Upper lobe of right lung (tissue), 1 donor: ENCODE measurements around the gene PDE2A. TPM values are rescaled to one million over a fixed set of nuclear protein-coding genes. Genes with fewer than 3 reads are reported as not detected.
"Not testable (repeated sequence)": the region's sequence is repeated elsewhere in the genome, so short reads cannot be mapped to it uniquely, and the experiment has no call there.

Experiments used
- ATAC-seq: fragments of 200-7000 bp; cut with Tn5 transposase; one replicate; pipeline ENCODE4 v1.9.1; 2020; ENCODE audit warnings: mild to moderate bottlenecking, moderate library complexity
- DNase-seq: peaks from one replicate; pipeline ENCODE4 v3.0.0-alpha.2; 2020
- H3K27ac ChIP-seq: fragments of 200-600 bp; one replicate; pipeline ENCODE4 v1.8.0; 2022
- H3K27me3 ChIP-seq: fragments of 200-600 bp; one replicate; pipeline ENCODE4 v1.8.0; 2022; ENCODE audit warnings: mild to moderate bottlenecking
- H3K36me3 ChIP-seq: fragments of 200-600 bp; one replicate; pipeline ENCODE4 v1.8.0; 2022
- H3K4me1 ChIP-seq: fragments of 200-600 bp; one replicate; pipeline ENCODE4 v1.8.0; 2022
- H3K4me3 ChIP-seq: fragments of 200-600 bp; one replicate; pipeline ENCODE4 v1.8.0; 2022; ENCODE audit warnings: mild to moderate bottlenecking
- H3K9me3 ChIP-seq: fragments of 200-600 bp; one replicate; pipeline ENCODE4 v1.8.0; 2022
- intact Hi-C: fragments of 100-400 bp; cut with DNase I; formaldehyde crosslinking; loops from one replicate; pipeline ENCODE4 v1.11.0; 2022
- total RNA-seq: library from RNA; stranded (reverse); fragmentation: NEBNext Ultra II Directional; extraction: Animal tissue kit (Norgen Biotek cat#: 25700); gene quantifications from one replicate; pipeline ENCODE4 v1.2.1, GENCODE V29; 2021
- TF ChIP-seq, protein P1 (sequence below): fragments of 200-600 bp; IDR thresholded peaks from one replicate; pipeline ENCODE4 v1.8.0; 2022; ENCODE audit warnings: antibody characterized with exemption
- donor health status: DM: no; HTN: yes; CAD: no; lungs with severe emphysema.

The PDE2A gene
- total RNA-seq, 1 donor from 2014 or later: 27.3 TPM

DNA sequence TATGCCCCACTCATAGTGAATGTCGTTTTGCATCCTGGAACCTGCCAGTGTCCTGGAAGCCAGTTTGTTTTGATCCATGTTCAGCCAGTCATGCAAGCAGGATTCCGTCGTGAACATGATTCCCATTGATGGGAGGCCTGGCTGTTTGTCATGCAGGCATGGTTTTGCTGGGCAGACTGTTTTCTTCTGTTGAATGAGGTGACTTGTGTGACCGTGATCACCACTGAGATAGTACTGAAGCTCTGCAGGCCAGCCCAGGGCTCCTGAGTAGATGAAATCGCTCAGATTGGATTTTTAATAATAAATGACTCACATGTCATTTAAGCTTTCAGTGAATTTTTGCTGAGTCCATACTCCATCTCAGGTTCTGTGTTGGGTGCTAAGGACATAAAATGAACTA lies 117.8 kb downstream of the PDE2A start:
- DNase-seq (no peak), ATAC-seq (no peak)
- intact Hi-C loops: no loop called here
- Histone ChIP-seq H3K36me3 (no peaks in the 10 kb centered on the region), H3K27ac (no peak overlapping the region), H3K4me1 (no peaks in the 10 kb centered on the region), H3K4me3 (no peak overlapping the region), H3K9me3 (no peaks in the 10 kb centered on the region), H3K27me3 (peaks cover 7% of the 10 kb centered on the region)
- TF ChIP-seq, protein P1, sequence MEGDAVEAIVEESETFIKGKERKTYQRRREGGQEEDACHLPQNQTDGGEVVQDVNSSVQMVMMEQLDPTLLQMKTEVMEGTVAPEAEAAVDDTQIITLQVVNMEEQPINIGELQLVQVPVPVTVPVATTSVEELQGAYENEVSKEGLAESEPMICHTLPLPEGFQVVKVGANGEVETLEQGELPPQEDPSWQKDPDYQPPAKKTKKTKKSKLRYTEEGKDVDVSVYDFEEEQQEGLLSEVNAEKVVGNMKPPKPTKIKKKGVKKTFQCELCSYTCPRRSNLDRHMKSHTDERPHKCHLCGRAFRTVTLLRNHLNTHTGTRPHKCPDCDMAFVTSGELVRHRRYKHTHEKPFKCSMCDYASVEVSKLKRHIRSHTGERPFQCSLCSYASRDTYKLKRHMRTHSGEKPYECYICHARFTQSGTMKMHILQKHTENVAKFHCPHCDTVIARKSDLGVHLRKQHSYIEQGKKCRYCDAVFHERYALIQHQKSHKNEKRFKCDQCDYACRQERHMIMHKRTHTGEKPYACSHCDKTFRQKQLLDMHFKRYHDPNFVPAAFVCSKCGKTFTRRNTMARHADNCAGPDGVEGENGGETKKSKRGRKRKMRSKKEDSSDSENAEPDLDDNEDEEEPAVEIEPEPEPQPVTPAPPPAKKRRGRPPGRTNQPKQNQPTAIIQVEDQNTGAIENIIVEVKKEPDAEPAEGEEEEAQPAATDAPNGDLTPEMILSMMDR: no peak

DNA sequence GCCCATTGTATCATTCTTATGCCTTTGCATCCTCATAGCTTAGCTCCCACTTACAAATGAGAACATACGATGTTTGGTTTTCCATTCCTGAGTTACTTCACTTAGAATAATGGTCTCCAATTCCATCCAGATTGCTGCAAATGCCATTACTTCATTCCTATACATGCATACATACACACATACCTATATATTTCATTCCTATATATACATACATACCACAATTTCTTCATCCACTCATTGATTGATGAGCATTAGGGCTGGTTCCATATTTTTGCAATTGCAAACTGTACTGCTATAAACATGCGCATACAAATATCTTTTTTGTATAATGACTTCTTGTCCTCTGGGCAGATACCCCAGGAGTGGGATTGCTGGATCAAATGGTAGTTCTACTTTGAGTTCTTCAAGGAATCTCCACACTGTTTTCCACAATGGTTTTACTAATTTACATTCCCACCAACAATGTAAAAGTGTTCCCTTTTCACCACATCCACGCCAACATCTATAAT lies 119.2 kb downstream of the PDE2A start:
- H3K27ac ChIP-seq, H3K27me3 ChIP-seq, H3K4me1 ChIP-seq, H3K4me3 ChIP-seq, H3K36me3 ChIP-seq, DNase-seq, H3K9me3 ChIP-seq, ATAC-seq, intact Hi-C loops: not testable (repeated sequence)

GRCh38 chr11:72553706-72554105 lies 120.5 kb downstream of the PDE2A start:
- intact Hi-C loops: no loop called here
- Histone ChIP-seq H3K27me3 (peaks cover 7% of the 10 kb centered on the region), H3K4me1 (no peaks in the 10 kb centered on the region), H3K36me3 (no peaks in the 10 kb centered on the region), H3K9me3 (no peaks in the 10 kb centered on the region), H3K27ac (no peak overlapping the region), H3K4me3 (no peak overlapping the region)
- TF ChIP-seq, protein P1: peak; percentile 34
- DNase-seq (peak; percentile 56), ATAC-seq (peak; percentile 83)

- Histone ChIP-seq H3K27me3 (peaks cover 4% of the 10 kb centered on the region), H3K27ac (no peak overlapping the region), H3K4me1 (no peaks in the 10 kb centered on the region), H3K9me3 (no peaks in the 10 kb centered on the region), H3K4me3 (no peak overlapping the region), H3K36me3 (no peaks in the 10 kb centered on the region)
- TF ChIP-seq, protein P1: no peak
- intact Hi-C loops: no loop called here
- no peak for ATAC-seq
- DNase-seq: no peak
Observed at GRCh38 chr11:72552399-72552910, 121.8 kb downstream of the PDE2A start.

GRCh38 chr11:72551571-72551970 lies 122.7 kb downstream of the PDE2A start:
- no peaks in the 10 kb centered on the region for H3K9me3 ChIP-seq
- no peaks in the 10 kb centered on the region for H3K4me1 ChIP-seq
- H3K27me3 ChIP-seq: no peaks in the 10 kb centered on the region
- no peaks in the 10 kb centered on the region for H3K36me3 ChIP-seq
- no peak overlapping the region for H3K4me3 ChIP-seq
- intact Hi-C loops: no loop called here
- no peak for ATAC-seq
- TF ChIP-seq, protein P1: no peak
- no peak overlapping the region for H3K27ac ChIP-seq
- DNase-seq: no peak

DNA sequence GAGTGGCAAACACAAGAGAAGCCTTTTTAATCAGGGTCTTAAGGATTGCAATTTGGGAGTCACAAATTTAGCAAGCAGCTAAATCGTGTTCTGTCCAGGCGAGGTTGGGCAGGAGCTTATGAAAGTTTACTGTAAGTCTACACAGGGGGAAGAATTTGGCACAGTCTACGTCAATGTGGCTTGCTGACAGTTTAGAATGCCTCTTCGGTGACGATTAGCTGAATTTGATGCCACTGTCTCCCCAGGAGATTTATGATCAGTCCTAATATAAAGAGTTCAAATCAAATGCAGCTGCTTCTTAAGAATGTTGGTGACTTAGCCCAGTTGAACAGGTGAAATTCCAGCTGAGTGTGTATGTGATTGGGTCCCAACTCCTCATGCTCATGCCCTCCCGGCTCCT lies 125.8 kb downstream of the PDE2A start:
- no peaks in the 10 kb centered on the region for H3K9me3 ChIP-seq
- no peak overlapping the region for H3K27ac ChIP-seq
- TF ChIP-seq, protein P1: no peak
- no peaks in the 10 kb centered on the region for H3K4me1 ChIP-seq
- H3K4me3 ChIP-seq: no peak overlapping the region
- no peak for ATAC-seq
- intact Hi-C loops: no loop called here
- DNase-seq: no peak
- no peaks in the 10 kb centered on the region for H3K27me3 ChIP-seq
- no peaks in the 10 kb centered on the region for H3K36me3 ChIP-seq
